Esophagus squamous epithelium (tissue), 5 donors: ENCODE data around the gene KLK13. TPM values are rescaled to one million over a fixed set of nuclear protein-coding genes. Genes with fewer than 3 reads are reported as not detected.

Experiments used
- DNase-seq: peaks from one replicate; lab custom pipeline; 2025; lab: John Stamatoyannopoulos, UW
- H3K27ac ChIP-seq, 4 donors: fragments of 200-600 bp; sonication (generic); one replicate each; pipeline ENCODE4 v1.5.1; 2016 to 2019; ENCODE audit warnings: mild to moderate bottlenecking in 1 of 4
- H3K27me3 ChIP-seq, 4 donors: fragments of 200-600 bp; sonication (generic); 1 replicate in 3 of 4; 2 replicates in 1 of 4; pipeline versions ENCODE4 v1.5.1 to v1.6.0; 2017 to 2021; ENCODE audit warnings: antibody characterized with exemption in 1 of 4
- H3K36me3 ChIP-seq, 3 donors: fragments of 200-600 bp; sonication (generic); one replicate each; pipeline ENCODE4 v1.5.1; 2016 to 2019
- H3K4me1 ChIP-seq, 3 donors: fragments of 200-600 bp; sonication (generic); one replicate each; pipeline ENCODE4 v1.5.1; 2017 to 2019
- H3K4me3 ChIP-seq, 4 donors: fragments of 200-600 bp; sonication (generic); 1 replicate in 3 of 4; 2 replicates in 1 of 4; pipeline ENCODE4 v1.5.1; 2016 to 2019; ENCODE audit warnings: mild to moderate bottlenecking in 2 of 4, moderate library complexity in 1 of 4
- H3K9me3 ChIP-seq, 3 donors: fragments of 200-600 bp; sonication (generic); one replicate each; pipeline ENCODE4 v1.5.1; 2016 to 2019
- CTCF ChIP-seq, 6 experiments: fragments of 450-650 bp in 4 of 6; fragments of 200-600 bp in 2 of 6; sonication (generic) in 2 of 6; IDR thresholded peaks; one replicate each; pipeline ENCODE4 v1.5.1; 2016 to 2019; ENCODE audit warnings: antibody characterized with exemption in 6 of 6, mild to moderate bottlenecking in 4 of 6, moderate library complexity in 4 of 6
- POLR2A ChIP-seq, 4 donors: fragments of 450-650 bp; IDR thresholded peaks; one replicate each; pipeline ENCODE4 v1.6.1; 2017; ENCODE audit warnings: antibody characterized with exemption in 4 of 4, mild to moderate bottlenecking in 4 of 4, moderate library complexity in 3 of 4
- WGBS, 2 donors: methylation state at CpG; one replicate each; pipeline ENCODE4 v1.1.5; 2018; 5-methylcytosine and 5-hydroxymethylcytosine counted together
- intact Hi-C: fragments of 100-400 bp; cut with DNase I; formaldehyde crosslinking; loops from one replicate; pipeline ENCODE4 v1.15.0; 2022
- total RNA-seq, 4 donors: library from RNA; depleted of rRNA; stranded (reverse); fragments of >200 nt; gene quantifications; one replicate each; pipeline ENCODE4 v1.1.0, GENCODE V29; 2016
- donor health status: DM: yes; HTN: yes; CAD: no.

The KLK13 gene
- total RNA-seq, 4 donors from 2014 or later: 163 to 973 (median 600) TPM

GRCh38 chr19:51108066-51108804, 43.3 kb upstream of the KLK13 start, which contains the start of gene CTU1:
Gene CTU1 (minus strand): TSS chr19:51108409. CDS start chr19:51104569, 3,840 bp downstream.
- H3K4me3 ChIP-seq: peak within 1 kb of the TSS; percentile 73 to 87 (median 82)
- TF ChIP-seq CTCF (IDR thresholded peaks at IDR 0.05) (peak in 1 of 6 experiments; percentile 37), POLR2A (IDR thresholded peaks at IDR 0.05) (peak in 3 of 4 donors; percentile 26 to 76 (median 58))
- whole genome bisulfite sequencing, 2 donors: 2% methylated on average over 18 to 22 of the region's 43 CpGs
- H3K36me3 ChIP-seq: peaks cover 5 to 22% (median 5%) of the 10 kb centered on the region in 3 donors
- intact Hi-C loops: no loop called here
- DNase-seq: peak; percentile 95
- peak within 1 kb of the TSS; percentile 68 to 88 (median 86) for H3K27ac ChIP-seq
- H3K9me3 ChIP-seq: no peaks in the 10 kb centered on the region
- peaks cover 0 to 8% (median 0%) of the 10 kb centered on the region in 4 donors for H3K27me3 ChIP-seq
- H3K4me1 ChIP-seq: peaks cover 18 to 52% (median 22%) of the 10 kb centered on the region in 3 donors

- Histone ChIP-seq H3K9me3 (no peaks in the 10 kb centered on the region), H3K4me3 (peak overlapping the region; percentile 73 to 87 (median 82)), H3K27ac (peak overlapping the region; percentile 68 to 88 (median 86)), H3K36me3 (peaks cover 5 to 29% (median 5%) of the 10 kb centered on the region in 3 donors), H3K27me3 (peaks cover 0 to 6% (median 0%) of the 10 kb centered on the region in 4 donors), H3K4me1 (peaks cover 18 to 58% (median 22%) of the 10 kb centered on the region in 3 donors)
- intact Hi-C loops: no loop called here
- no peak for DNase-seq
- TF ChIP-seq POLR2A (IDR thresholded peaks at IDR 0.05) (no peak), CTCF (IDR thresholded peaks at IDR 0.05) (no peak)
- 20 to 23% methylated on average over 13 to 17 of the region's 18 CpGs for WGBS, 2 donors
Observed at GRCh38 chr19:51107406-51108065, 42.6 kb upstream of the KLK13 start.

GRCh38 chr19:51103926-51104341, 39.0 kb upstream of the KLK13 start:
- DNase-seq: no peak
- H3K4me1 ChIP-seq: peaks cover 12 to 38% (median 17%) of the 10 kb centered on the region in 3 donors
- no peak overlapping the region for H3K4me3 ChIP-seq
- no peaks in the 10 kb centered on the region for H3K27me3 ChIP-seq
- intact Hi-C loops: no loop called here
- H3K36me3 ChIP-seq: peaks cover 5 to 65% (median 5%) of the 10 kb centered on the region in 3 donors
- 93 to 95% methylated on average over 11 to 12 of the region's 49 CpGs for WGBS, 2 donors
- no peaks in the 10 kb centered on the region for H3K9me3 ChIP-seq
- no peak overlapping the region for H3K27ac ChIP-seq
- no peak for TF ChIP-seq POLR2A (IDR thresholded peaks at IDR 0.05)
- TF ChIP-seq CTCF (IDR thresholded peaks at IDR 0.05): no peak

GRCh38 chr19:51102991-51103390, 38.1 kb upstream of the KLK13 start:
- no peak for TF ChIP-seq POLR2A (IDR thresholded peaks at IDR 0.05)
- TF ChIP-seq CTCF (IDR thresholded peaks at IDR 0.05): no peak
- no peaks in the 10 kb centered on the region for H3K9me3 ChIP-seq
- peaks cover 5 to 75% (median 5%) of the 10 kb centered on the region in 3 donors for H3K36me3 ChIP-seq
- intact Hi-C loops: no loop called here
- H3K27ac ChIP-seq: no peak overlapping the region
- H3K4me1 ChIP-seq: peaks cover 10 to 34% (median 14%) of the 10 kb centered on the region in 3 donors
- H3K27me3 ChIP-seq: no peaks in the 10 kb centered on the region
- DNase-seq: no peak
- no peak overlapping the region for H3K4me3 ChIP-seq
- 80 to 88% methylated on average over 7 of the region's 7 CpGs for WGBS, 2 donors
